GM10248 (cell line): Measurements from ENCODE around the gene RAB1A.
"Not testable (repeated sequence)": the region's sequence is repeated elsewhere in the genome, so short reads cannot be mapped to it uniquely, and the experiment has no call there.

Experiments used
- CTCF ChIA-PET: fragments of 300-600 bp; sonication (Branson Sonifier 250); formaldehyde crosslinking; extraction: SDS; loops from one replicate; lab custom pipeline; 2021; ENCODE audit warnings: antibody characterized with exemption; lab: Yijun Ruan, JAX
- POLR2A ChIA-PET: fragments of 350-650 bp; sonication (Branson Sonifier 250); formaldehyde crosslinking; extraction: SDS; loops from one replicate; lab custom pipeline; 2020; ENCODE audit warnings: antibody characterized with exemption; lab: Yijun Ruan, JAX
- DNase-seq: peaks from one replicate; pipeline ENCODE4 v3.0.0; 2012; ENCODE audit errors: extremely low spot score
- CTCF ChIP-seq: IDR thresholded peaks from 2 replicates; pipeline ENCODE4 v1.5.1; 2012; ENCODE audit warnings: mild to moderate bottlenecking, low read depth; ENCODE audit errors: extremely low read depth, missing control alignments, control extremely low read depth

RAB1A gene

GRCh38 chr2:65137197-65137775, 7.4 kb upstream of the RAB1A start:
- CTCF ChIA-PET, result interaction anchor here (0.9 to 2.2 kb wide), 3 partner anchors 24 to 50 kb away, joined by 3 to 7 read pairs (median 3); no protein-coding TSS in a partner anchor
- TF ChIP-seq CTCF, result no peak
- DNase-seq, result no peak
- POLR2A ChIA-PET, result no interaction called here

- no peak for DNase-seq
- POLR2A ChIA-PET, result no interaction called here
- CTCF ChIA-PET, result interaction anchor here (0.9 to 2.2 kb wide), 3 partner anchors 25 to 51 kb away, joined by 3 to 7 read pairs (median 3); no protein-coding TSS in a partner anchor
- TF ChIP-seq CTCF, result no peak
Observed at GRCh38 chr2:65136253-65136652, 6.3 kb upstream of the RAB1A start.

- ChIA-PET POLR2A (no interaction called here), CTCF (interaction anchor here (0.9 to 2.3 kb wide), 10 partner anchors 12 to 83 kb away, joined by 3 to 11 read pairs (median 4); no protein-coding TSS in a partner anchor)
- no peak for TF ChIP-seq CTCF
- no peak for DNase-seq
Observed at GRCh38 chr2:65134158-65134557, 4.3 kb upstream of the RAB1A start.

GRCh38 chr2:65133626-65134025, 3.7 kb upstream of the RAB1A start:
- CTCF ChIA-PET, result interaction anchor here (1.0 to 2.3 kb wide), 10 partner anchors 12 to 69 kb away, joined by 3 to 11 read pairs (median 4); no protein-coding TSS in a partner anchor

GRCh38 chr2:65132930-65133329, 3.0 kb upstream of the RAB1A start:
- POLR2A ChIA-PET, DNase-seq: not testable (repeated sequence)
- CTCF ChIA-PET, result interaction anchor here (1.0 to 1.8 kb wide), 3 partner anchors 15 to 441 kb away, joined by 3 to 5 read pairs (median 4); no protein-coding TSS in a partner anchor

More at GRCh38 chr2:65133626-65134025, 3.7 kb upstream of the RAB1A start:
- POLR2A ChIA-PET, result no interaction called here
- DNase-seq, result no peak
- TF ChIP-seq CTCF, result no peak

- ChIA-PET CTCF (interaction anchor here (0.6 to 3.0 kb wide), 16 partner anchors 9 to 474 kb away, joined by 3 to 19 read pairs (median 4); partner anchors contain the start of gene ACTR2), POLR2A (interaction anchor here (0.6 to 2.1 kb wide), 15 partner anchors 8 to 596 kb away, joined by 3 to 29 read pairs (median 4); partner anchors contain the start of gene ACTR2)
- DNase-seq, result no peak
- no peak for TF ChIP-seq CTCF
Observed at GRCh38 chr2:65130664-65131175, 814 bp upstream of the RAB1A start.
